Right lobe of liver (tissue), 6 donors: Measurements from ENCODE around the gene TUT4. TPM values are rescaled to one million over a fixed set of nuclear protein-coding genes. Genes with fewer than 3 reads are reported as not detected.

Experiments
- ATAC-seq, 4 donors: fragments of 200-7000 bp; cut with Tn5 transposase; one replicate each; pipeline ENCODE4 v1.9.1; 2020; ENCODE audit warnings: mild to moderate bottlenecking in 4 of 4, moderate library complexity in 4 of 4
- DNase-seq, 3 donors: peaks; one replicate each; pipeline ENCODE4 v3.0.0-alpha.2; 2020
- H3K27ac ChIP-seq, 3 donors: fragments of 200-600 bp; one replicate each; pipeline ENCODE4 v1.8.0; 2022
- H3K27me3 ChIP-seq, 2 donors: fragments of 200-600 bp; one replicate each; pipeline ENCODE4 v1.8.0; 2022
- H3K36me3 ChIP-seq, 4 donors: fragments of 200-600 bp; sonication (generic) in 1 of 4; one replicate each; pipeline versions ENCODE4 v1.5.1 to v1.8.0; 2017 to 2022; ENCODE audit warnings: control low read depth in 1 of 4
- H3K4me1 ChIP-seq, 4 donors: fragments of 200-600 bp; sonication (generic) in 1 of 4; one replicate each; pipeline versions ENCODE4 v1.5.1 to v1.8.0; 2017 to 2022; ENCODE audit warnings: control low read depth in 1 of 4
- H3K4me3 ChIP-seq, 3 donors: fragments of 200-600 bp; one replicate each; pipeline ENCODE4 v1.8.0; 2022
- H3K9me3 ChIP-seq, 4 donors: fragments of 200-600 bp; sonication (generic) in 1 of 4; one replicate each; pipeline versions ENCODE4 v1.5.1 to v1.8.0; 2017 to 2022; ENCODE audit warnings: control low read depth in 1 of 4
- POLR2A ChIP-seq: fragments of 450-650 bp; IDR thresholded peaks from one replicate; pipeline ENCODE4 v1.6.1; 2017; ENCODE audit warnings: antibody characterized with exemption, mild to moderate bottlenecking
- WGBS: methylation state at CpG from one replicate; pipeline ENCODE4 v1.1.6; 2018; ENCODE audit warnings: low coverage, low lambda C conversion rate; ENCODE audit not compliant: insufficient coverage; ENCODE audit errors: missing lambda C conversion rate; 5-methylcytosine and 5-hydroxymethylcytosine counted together
- intact Hi-C, 2 donors: fragments of 100-400 bp; cut with DNase I; formaldehyde crosslinking; loops; one replicate each; pipeline versions ENCODE4 v1.11.2 to v1.14.1; 2022
- total RNA-seq, 6 experiments: library from RNA; depleted of rRNA in 2 of 6; stranded (reverse); fragments of >200 nt in 2 of 6; fragmentation: NEBNext Ultra II Directional in 3 of 6; extraction: Animal tissue kit (Norgen Biotek cat#: 25700) in 3 of 6; gene quantifications; one replicate each; pipeline versions ENCODE4 v1.1.0 to v1.2.4, GENCODE V29; 2016 to 2023
- TF ChIP-seq, protein P1 (sequence below), 4 donors: fragments of 200-600 bp in 3 of 4; fragments of 450-650 bp in 1 of 4; IDR thresholded peaks; one replicate each; pipeline versions ENCODE4 v1.5.1 to v1.8.0; 2016 to 2022; ENCODE audit warnings: antibody characterized with exemption in 4 of 4, mild to moderate bottlenecking in 2 of 4
- donor health status: DM: no; HTN: yes; CAD: no.
- donor health status: DM: no; HTN: no; CAD: no.
- donor health status: DM: no; HTN: no; CAD: no.
- donor health status: DM: no; HTN: yes; CAD: no.
- donor health status: DM: no; HTN: yes; CAD: no.

The TUT4 gene
- total RNA-seq, 6 experiments from 2014 or later: 16.1 to 33.0 (median 22.8) TPM

DNA sequence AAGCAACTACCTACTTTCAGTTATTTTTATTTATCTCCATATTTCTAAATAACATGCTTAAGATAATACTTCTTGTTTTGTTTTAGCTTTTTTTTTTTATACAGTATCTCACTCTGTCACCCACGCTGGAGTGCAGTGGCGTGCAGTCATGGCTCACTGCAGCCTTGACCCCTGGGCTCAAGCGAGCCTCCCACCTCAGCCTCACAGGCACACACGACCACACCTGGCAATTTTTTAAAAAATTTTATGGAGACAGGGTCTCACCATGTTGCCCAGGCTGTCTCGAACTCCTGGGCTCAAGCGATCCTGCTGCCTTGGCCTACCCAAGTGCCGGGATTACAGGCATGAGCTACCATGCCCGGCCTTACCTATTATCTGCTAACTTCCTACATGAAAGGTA is 20.6 kb downstream of the TUT4 start:
- DNase-seq (no peak), ATAC-seq (no peak)
- peaks cover 0 to 3% (median 0%) of the 10 kb centered on the region in 4 donors for H3K9me3 ChIP-seq
- WGBS: 88% methylated on average over 7 of the region's 8 CpGs
- no peaks in the 10 kb centered on the region for H3K27me3 ChIP-seq
- H3K27ac ChIP-seq: no peak overlapping the region
- peaks cover 0 to 6% (median 0%) of the 10 kb centered on the region in 4 donors for H3K36me3 ChIP-seq
- no peak for TF ChIP-seq POLR2A
- TF ChIP-seq, protein P1, sequence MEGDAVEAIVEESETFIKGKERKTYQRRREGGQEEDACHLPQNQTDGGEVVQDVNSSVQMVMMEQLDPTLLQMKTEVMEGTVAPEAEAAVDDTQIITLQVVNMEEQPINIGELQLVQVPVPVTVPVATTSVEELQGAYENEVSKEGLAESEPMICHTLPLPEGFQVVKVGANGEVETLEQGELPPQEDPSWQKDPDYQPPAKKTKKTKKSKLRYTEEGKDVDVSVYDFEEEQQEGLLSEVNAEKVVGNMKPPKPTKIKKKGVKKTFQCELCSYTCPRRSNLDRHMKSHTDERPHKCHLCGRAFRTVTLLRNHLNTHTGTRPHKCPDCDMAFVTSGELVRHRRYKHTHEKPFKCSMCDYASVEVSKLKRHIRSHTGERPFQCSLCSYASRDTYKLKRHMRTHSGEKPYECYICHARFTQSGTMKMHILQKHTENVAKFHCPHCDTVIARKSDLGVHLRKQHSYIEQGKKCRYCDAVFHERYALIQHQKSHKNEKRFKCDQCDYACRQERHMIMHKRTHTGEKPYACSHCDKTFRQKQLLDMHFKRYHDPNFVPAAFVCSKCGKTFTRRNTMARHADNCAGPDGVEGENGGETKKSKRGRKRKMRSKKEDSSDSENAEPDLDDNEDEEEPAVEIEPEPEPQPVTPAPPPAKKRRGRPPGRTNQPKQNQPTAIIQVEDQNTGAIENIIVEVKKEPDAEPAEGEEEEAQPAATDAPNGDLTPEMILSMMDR (IDR thresholded peaks at IDR 0.05): no peak
- no peak overlapping the region for H3K4me3 ChIP-seq
- H3K4me1 ChIP-seq: no peaks in the 10 kb centered on the region
- intact Hi-C loops: no loop called here

DNA sequence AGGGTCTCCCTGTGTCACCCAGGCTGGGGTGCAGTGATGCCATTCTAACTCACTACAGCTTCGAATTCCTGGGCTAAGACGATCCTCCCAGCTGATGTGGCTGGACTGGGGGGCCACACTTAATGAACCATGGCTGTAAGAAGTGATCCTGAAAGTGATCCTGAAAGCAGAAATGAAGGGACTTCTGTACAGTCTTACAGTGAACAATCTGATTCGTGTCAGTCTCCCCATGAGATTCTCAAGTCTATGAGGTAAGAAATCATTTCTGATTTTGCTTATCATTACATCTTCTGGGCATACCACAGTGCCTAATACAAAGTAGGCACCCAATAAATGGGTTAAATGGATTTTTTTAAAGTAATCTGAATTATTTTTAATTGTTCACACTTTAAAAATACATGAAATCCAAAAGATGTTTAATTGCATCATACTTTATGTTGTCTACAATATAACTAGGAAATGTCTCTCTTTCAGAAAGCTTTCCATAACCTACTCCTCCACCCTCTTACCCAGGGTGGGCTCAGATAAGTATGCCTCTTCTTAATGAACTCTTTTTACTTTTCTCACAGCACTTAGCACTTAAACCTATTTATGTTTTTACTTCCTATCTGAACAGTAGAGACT is 21.5 kb downstream of the TUT4 start:
- no peak for ATAC-seq
- Histone ChIP-seq H3K9me3 (peaks cover 0 to 3% (median 0%) of the 10 kb centered on the region in 4 donors), H3K27me3 (no peaks in the 10 kb centered on the region), H3K4me3 (no peak overlapping the region), H3K4me1 (no peaks in the 10 kb centered on the region), H3K36me3 (peaks cover 0 to 9% (median 0%) of the 10 kb centered on the region in 4 donors), H3K27ac (no peak overlapping the region)
- intact Hi-C loops: no loop called here
- TF ChIP-seq, protein P1 (IDR thresholded peaks at IDR 0.05): no peak
- TF ChIP-seq POLR2A: no peak
- 81% methylated on average over 3 of the region's 3 CpGs for WGBS
- no peak for DNase-seq

DNA sequence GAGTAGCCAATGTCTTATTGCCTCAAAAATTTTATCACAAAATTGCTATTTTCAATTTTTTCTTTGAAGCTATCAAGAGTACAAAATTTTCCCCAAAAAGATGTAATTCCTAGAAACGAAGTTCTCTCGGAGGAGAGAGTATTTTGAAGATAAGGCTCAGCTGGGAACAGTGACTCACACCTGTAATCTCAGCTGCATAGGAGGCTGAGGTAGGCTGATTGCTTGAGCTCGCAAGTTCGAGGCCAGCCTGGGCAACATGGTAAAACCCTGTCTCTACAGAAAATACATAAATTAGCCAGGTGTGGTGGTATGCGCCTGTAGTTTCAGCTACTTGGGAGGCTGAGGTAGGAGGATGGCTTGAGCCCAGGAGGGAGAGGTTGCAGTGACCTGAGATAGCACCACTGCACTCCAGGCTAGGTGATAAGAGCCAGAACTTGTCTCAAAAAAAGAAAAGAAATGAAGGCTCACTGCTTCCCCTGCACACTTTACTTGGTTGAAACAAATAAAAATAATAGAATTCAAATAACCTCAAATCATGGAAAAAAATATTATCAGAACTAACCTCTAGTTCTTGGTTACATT is 22.2 kb downstream of the TUT4 start:
- Histone ChIP-seq H3K9me3 (no peaks in the 10 kb centered on the region), H3K4me3 (no peak overlapping the region), H3K4me1 (no peaks in the 10 kb centered on the region), H3K27ac (no peak overlapping the region), H3K36me3 (peaks cover 0 to 13% (median 0%) of the 10 kb centered on the region in 4 donors), H3K27me3 (no peaks in the 10 kb centered on the region)
- DNase-seq (no peak), ATAC-seq (no peak)
- TF ChIP-seq, protein P1 (IDR thresholded peaks at IDR 0.05): no peak
- TF ChIP-seq POLR2A: no peak
- 91% methylated on average over 5 of the region's 5 CpGs for WGBS
- intact Hi-C loops: no loop called here

DNA sequence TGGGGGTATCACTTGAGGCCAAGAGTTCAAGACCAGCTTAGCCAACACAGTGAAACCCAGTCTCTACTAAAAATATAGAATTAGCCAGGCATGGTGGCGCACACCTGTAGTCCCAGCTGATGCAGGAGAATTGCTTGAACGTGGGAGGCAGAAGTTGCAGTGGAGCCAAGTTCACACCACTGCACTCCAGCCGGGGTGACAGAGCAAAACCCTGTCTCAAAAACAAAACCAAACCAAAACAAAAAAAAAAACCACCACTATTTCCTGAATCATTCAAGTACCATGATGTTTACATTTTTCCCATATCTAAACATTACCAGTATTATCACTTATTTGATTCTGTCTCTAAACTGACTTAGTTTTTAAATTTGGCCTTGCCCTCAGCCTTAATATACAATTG is 29.5 kb downstream of the TUT4 start:
- no peak for TF ChIP-seq POLR2A
- TF ChIP-seq, protein P1 (IDR thresholded peaks at IDR 0.05): no peak
- ATAC-seq (no peak), DNase-seq (no peak)
- Histone ChIP-seq H3K4me3 (no peak overlapping the region), H3K27ac (no peak overlapping the region), H3K9me3 (no peaks in the 10 kb centered on the region), H3K27me3 (no peaks in the 10 kb centered on the region), H3K36me3 (peaks cover 0 to 21% (median 2%) of the 10 kb centered on the region in 4 donors), H3K4me1 (no peaks in the 10 kb centered on the region)
- 79% methylated on average over 3 of the region's 3 CpGs for WGBS
- intact Hi-C loops: no loop called here
